SW 1271 (cell line): ENCODE results near the gene CCDC192.

Experiments
- DNase-seq, 2 experiments: peaks; one replicate each; lab custom pipeline; 2025; lab: John Stamatoyannopoulos, UW

Gene CCDC192

DNA sequence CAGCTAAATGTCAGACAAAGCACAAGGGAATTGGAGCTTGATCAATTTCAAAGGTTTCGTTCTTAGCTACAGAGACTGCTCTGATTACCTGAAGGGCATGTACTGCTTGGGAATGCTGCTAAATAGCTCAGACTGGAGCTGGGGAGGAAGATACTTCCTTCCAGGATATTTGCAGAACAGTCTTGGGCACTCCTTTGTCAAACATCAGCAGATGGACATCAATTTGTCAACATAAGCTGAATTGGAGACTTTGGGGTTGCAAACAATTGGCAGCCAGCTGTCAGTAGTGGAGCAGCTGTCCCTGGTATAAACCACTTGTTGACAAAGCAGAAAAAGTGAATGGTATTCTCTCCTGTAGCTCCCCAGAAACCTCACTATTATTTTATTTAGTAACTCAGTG is 182.0 kb downstream of the CCDC192 start:
- no peak for DNase-seq

GRCh38 chr5:127886081-127886480 is 182.9 kb downstream of the CCDC192 start:
- DNase-seq: no peak

DNA sequence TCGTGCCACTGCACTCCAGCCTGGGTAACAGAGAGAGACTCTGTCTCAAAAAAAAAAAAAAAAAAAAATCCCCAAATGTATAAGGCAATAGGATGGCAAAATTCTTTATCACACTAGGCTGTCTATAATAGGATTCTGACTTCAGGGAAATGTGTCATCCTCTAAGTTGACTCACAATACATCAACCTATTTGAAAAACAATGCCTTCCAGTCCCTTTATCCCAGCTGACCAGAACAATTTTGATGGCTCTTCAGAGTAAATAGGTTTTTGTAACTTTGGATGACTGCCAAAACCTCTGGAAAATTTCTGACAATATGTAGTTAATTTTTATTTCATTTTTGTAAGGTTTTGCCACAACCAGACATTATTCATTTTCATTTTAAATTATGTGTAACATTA is 184.1 kb downstream of the CCDC192 start:
- DNase-seq: no peak

- no peak for DNase-seq
Observed at GRCh38 chr5:127891942-127892341, 188.8 kb downstream of the CCDC192 start.

DNA sequence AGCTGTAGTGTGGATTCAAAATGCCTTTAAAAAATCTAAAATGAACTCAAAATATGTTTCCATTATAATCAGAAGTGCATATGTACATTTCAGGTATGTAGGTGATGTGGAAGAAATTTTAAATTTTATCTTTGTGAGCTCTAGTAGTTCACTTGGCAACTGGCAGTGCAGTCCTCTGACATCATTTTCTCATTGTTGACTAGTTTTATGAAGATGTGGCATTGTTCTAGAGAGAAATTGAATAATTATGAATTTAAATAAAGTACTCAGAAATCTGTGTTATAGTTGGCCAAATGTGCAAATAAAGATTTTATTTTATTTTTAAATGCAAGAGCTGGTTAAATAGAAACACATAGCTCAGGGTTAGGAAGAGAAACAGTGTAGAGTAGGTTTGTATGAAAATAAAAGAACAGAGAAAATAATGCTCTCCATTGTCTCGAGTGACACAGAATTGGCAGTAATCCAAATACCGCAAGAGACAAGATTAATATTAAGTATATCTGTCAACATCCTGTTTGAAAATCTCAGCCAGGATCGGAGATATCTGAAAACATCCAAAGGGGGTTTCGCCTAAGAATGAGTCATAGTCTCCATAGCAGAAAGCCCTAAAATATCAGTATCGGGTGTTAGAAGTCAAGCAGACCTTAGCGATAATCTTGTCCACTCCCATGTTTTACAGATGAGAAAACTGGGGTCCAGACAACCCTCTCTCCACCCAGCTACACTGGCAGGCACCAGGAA is 189.4 kb downstream of the CCDC192 start:
- DNase-seq: no peak

DNA sequence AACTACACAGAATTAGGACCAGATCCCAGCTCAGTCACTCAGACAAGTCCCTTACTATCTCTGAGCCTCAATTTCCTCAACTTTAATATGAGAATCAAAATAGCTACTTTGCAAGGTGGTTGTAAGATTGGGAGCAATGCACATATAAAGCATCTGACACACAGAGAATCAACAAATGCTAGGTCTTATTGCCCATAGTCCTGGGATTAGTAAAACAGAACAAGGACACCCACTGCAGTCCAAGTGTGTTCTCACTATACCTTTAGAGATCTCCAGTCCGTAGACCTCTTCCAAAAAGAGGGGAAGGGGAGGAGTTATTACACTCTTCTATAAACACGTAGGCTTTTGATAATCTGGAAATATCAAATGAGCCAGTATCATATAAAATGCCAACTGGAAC is 190.0 kb downstream of the CCDC192 start:
- no peak for DNase-seq

DNA sequence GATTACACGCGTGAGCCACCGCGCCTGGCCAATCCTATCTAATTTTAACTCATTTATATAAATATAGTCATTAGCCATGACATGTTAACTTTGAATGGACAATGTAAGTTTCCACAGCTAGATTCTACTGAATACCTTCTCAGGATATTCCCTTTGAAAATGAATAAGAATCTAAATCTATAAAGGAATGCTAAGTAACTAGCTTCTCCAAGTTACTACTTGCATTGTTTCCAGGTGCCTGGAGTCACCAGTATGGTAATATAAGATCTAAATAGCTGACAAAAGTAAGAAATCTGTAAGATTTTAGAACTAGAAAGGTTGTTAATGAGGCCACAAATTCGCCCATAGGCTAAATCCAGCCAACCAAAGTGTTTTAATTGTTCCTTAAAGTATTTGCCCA is 191.3 kb downstream of the CCDC192 start:
- DNase-seq: no peak

- DNase-seq: no peak
Observed at GRCh38 chr5:127898551-127899213, 195.5 kb downstream of the CCDC192 start.

- no peak for DNase-seq
Observed at GRCh38 chr5:127899214-127899610, 196.0 kb downstream of the CCDC192 start.

GRCh38 chr5:127906562-127907204 is 203.5 kb downstream of the CCDC192 start:
- no peak for DNase-seq

DNA sequence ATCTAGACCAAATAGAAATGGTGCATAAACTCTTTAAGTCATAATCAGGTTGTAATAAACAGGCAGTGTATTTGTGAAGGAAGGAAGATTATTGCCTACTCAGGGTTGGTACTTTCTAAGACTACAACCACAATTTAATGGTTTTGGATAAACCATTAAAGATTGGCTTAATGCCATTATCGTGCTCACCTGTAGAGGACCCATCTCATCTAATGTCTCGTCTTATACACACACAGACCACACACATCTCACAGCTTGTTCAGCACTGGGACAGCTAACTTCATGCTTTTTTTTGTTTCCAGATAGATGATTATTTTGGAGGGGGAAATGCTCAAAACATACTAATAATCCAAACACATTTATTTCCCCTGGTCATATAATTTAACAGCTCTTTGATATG is 204.7 kb downstream of the CCDC192 start:
- DNase-seq: no peak

DNA sequence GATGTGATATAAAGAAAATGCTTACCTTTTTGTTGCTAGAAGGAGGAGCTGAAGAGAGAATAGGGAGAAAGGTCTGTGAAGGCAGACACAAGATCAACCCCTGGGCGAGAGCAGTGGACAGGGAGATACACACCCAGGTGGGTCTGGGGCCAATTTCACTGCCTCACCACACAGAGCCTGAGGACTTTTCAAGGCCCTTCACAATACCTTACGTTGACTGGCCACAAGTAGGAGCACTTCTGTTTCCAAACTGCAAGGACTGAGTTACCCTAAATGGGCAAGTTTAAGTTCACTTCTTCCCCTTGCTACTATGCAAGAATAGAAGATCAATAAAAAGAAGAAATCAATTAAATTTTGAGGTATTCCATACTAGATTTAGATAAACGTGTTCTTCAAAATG is 205.9 kb downstream of the CCDC192 start:
- DNase-seq: peak in 1 of 2 experiments; percentile 50

- DNase-seq: no peak
Observed at GRCh38 chr5:127909821-127910220, 206.6 kb downstream of the CCDC192 start.

DNA sequence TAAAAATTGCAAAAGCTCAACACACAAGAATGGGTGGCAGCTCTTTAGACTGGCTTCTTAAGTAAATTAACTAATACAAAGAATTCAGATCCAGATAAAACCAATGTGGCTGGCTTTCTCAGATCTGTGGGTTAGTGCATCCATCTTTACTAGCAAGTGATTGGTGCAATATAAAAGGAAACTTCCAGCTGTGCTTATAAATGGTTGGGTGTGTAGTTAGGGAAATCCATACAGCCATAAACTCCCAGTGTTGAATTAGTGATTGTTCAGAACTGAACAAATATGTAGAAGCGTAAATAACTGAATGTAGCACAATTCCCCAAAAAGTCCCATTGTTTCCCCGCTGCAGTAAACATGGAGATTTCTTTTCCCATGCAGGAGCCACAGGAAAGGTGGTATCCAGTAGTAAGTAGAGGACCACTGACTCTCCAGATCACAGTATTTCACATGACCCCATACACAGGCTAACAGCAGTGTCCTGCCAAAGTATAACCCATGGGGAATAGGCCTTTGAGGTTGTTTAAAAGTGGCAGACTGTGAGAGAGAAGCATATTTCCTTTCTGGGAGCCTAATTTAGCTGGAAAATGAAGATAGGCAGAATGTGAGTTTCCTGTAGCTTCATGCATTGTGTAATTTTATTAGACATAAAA is 207.2 kb downstream of the CCDC192 start:
- no peak for DNase-seq

DNA sequence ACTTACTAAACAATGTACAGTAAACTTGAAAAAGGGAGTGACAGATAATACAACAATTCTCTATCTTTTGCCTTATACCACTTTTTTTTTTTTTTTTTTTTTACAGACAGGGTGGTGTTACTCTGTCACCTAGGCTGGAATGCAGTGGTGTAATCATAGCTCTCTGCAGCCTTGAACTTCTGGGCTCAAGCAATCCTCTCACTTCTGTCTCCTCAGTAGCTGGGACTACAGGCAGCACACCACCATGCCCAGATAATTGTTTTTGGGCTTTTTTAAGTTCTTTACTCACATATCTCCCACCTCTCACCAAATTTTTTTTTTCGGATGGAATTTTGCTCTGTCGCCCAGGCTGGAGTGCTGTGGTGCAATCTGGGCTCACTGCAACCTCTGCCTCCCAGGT is 208.4 kb downstream of the CCDC192 start:
- no peak for DNase-seq

- no peak for DNase-seq
Observed at GRCh38 chr5:127912411-127912810, 209.2 kb downstream of the CCDC192 start.

- no peak for DNase-seq
Observed at GRCh38 chr5:127916885-127917573, 213.8 kb downstream of the CCDC192 start.

GRCh38 chr5:127919006-127919796 is 216.0 kb downstream of the CCDC192 start:
- no peak for DNase-seq

DNA sequence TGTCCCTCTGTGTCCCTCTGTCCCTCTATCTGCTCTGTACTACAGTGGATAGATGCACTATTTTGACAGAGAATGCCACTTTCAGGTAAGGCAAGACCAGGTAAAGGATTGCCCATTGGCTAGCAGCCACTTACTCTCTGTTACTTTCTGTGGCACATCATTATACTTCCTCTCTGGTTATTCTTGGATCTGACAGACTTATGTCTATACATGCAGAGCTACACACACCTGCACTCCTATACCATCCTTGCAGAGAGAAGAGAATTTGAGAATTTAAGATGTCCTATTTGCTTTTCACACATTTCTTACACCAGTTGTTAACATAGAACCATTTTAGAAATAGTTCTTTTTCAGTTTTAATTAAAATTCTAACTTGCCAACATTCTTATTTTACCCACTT is 216.6 kb downstream of the CCDC192 start:
- DNase-seq: no peak

GRCh38 chr5:127920936-127921335 is 217.7 kb downstream of the CCDC192 start:
- DNase-seq: no peak

DNA sequence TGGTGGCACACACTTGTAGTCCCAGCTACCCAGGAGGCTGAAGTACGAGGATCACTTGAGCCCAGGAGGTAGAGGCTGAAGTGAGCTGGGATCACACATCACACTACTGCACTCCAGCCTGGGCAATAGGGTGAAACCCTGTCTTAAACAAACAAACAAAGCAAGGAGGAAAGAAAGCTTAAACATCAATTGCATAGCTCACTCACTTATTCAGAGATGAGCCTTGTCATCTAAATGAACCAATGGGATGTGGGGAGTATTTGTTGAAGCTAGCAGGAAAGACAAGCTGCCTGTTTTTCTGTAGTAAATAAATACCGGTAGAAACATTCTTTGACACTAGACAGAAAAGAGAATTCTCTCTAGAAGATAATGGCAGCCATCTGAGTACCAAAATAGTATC is 219.4 kb downstream of the CCDC192 start:
- no peak for DNase-seq
